GM12878 (cell line): ENCODE data around the gene OR2A5.

Source experiments
- BRCA1 ChIP-seq: IDR thresholded peaks from 2 replicates; pipeline ENCODE4 v1.6.1; 2011; ENCODE audit warnings: low read depth, low read length, improper control_type of control experiment
- CTCF ChIP-seq, 3 experiments: IDR thresholded peaks in 2 of 3; conservative IDR thresholded peaks in 1 of 3; 2 replicates each; pipeline ENCODE4 v1.5.1; 2011; ENCODE audit warnings: low read depth in 3 of 3, low read length in 3 of 3, mild to moderate bottlenecking in 3 of 3, control low read depth in 2 of 3, moderate library complexity in 2 of 3, inconsistent platforms in 1 of 3, mixed read lengths in 1 of 3; ENCODE audit not compliant: control insufficient read depth in 2 of 3, insufficient read depth in 1 of 3; ENCODE audit errors: extremely low read depth in 1 of 3
- EZH2 ChIP-seq: IDR thresholded peaks from 2 replicates; pipeline ENCODE4 v1.6.1; 2012; ENCODE audit warnings: low read depth, mild to moderate bottlenecking, control low read depth, inconsistent platforms, low read length, borderline replicate concordance; ENCODE audit not compliant: control insufficient read depth
- JUND ChIP-seq: IDR thresholded peaks from 2 replicates; pipeline ENCODE4 v1.6.1; 2012; ENCODE audit warnings: low read depth, mild to moderate bottlenecking, low read length, improper control_type of control experiment, moderate library complexity
- KAT2A ChIP-seq: conservative IDR thresholded peaks from 2 replicates; pipeline ENCODE4 v1.6.1; 2011; ENCODE audit warnings: low read depth, low read length; ENCODE audit not compliant: control insufficient read depth
- NR2F1 ChIP-seq: fragments of 450-650 bp; conservative IDR thresholded peaks from 2 replicates; pipeline ENCODE4 v1.6.1; 2017; ENCODE audit warnings: mild to moderate bottlenecking
- NRF1 ChIP-seq: conservative IDR thresholded peaks from 2 replicates; pipeline ENCODE4 v1.6.1; 2011; ENCODE audit warnings: mild to moderate bottlenecking, low read depth, low read length, improper control_type of control experiment
- POLR2A ChIP-seq: IDR thresholded peaks from 2 replicates; pipeline ENCODE4 v1.6.1; 2011; ENCODE audit warnings: low read depth, mild to moderate bottlenecking, low read length
- POLR2AphosphoS5 ChIP-seq: IDR thresholded peaks from 2 replicates; pipeline ENCODE4 v1.6.1; 2011; ENCODE audit warnings: mild to moderate bottlenecking, low read length, inconsistent platforms
- RCOR1 ChIP-seq: conservative IDR thresholded peaks from 2 replicates; pipeline ENCODE4 v1.6.1; 2012; ENCODE audit warnings: low read depth, low read length, improper control_type of control experiment
- SMC3 ChIP-seq: IDR thresholded peaks from 2 replicates; pipeline ENCODE4 v1.6.1; 2011; ENCODE audit warnings: low read length, improper control_type of control experiment, borderline replicate concordance
- TCF12 ChIP-seq: IDR thresholded peaks from 2 replicates; pipeline ENCODE4 v1.6.1; 2011; ENCODE audit warnings: low read depth, mild to moderate bottlenecking, low read length
- ZBTB40 ChIP-seq: fragments of 450-650 bp; IDR thresholded peaks from 2 replicates; pipeline ENCODE4 v1.6.1; 2016; ENCODE audit warnings: mild to moderate bottlenecking, moderate library complexity, borderline replicate concordance
- TF ChIP-seq, protein P1 (sequence below): IDR thresholded peaks from 2 replicates; pipeline ENCODE4 v1.6.1; 2011; ENCODE audit warnings: low read depth, mild to moderate bottlenecking, low read length, moderate library complexity, borderline replicate concordance; ENCODE audit errors: extremely low read depth

- TF ChIP-seq NRF1 (no peak), POLR2A (no peak), BRCA1 (no peak), SMC3 (no peak), TCF12 (no peak), POLR2AphosphoS5 (no peak), JUND (no peak), RCOR1 (no peak), CTCF (IDR thresholded peaks at IDR 0.05 in 2 of 3, conservative IDR thresholded peaks at IDR 0.05 in 1 of 3; ENCODE audit: control insufficient read depth in 2 of 3, extremely low read depth in 1 of 3, insufficient read depth in 1 of 3, low read depth in 3 of 3, low read length in 3 of 3) (peak; percentile 32 to 54 (median 53); a peak in 5 of 6 replicates), KAT2A (no peak), ZBTB40 (no peak), EZH2 (no peak), NR2F1 (no peak)
- TF ChIP-seq, protein P1, sequence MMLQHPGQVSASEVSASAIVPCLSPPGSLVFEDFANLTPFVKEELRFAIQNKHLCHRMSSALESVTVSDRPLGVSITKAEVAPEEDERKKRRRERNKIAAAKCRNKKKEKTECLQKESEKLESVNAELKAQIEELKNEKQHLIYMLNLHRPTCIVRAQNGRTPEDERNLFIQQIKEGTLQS = no peak
Observed at GRCh38 chr7:144063710-144064109, 15.0 kb downstream of the OR2A5 start.
